ENCODE data around the gene KRTAP10-6.
"Not testable (repeated sequence)": the region's sequence is repeated elsewhere in the genome, so short reads cannot be mapped to it uniquely, and the experiment has no call there.

Gene KRTAP10-6

DNA sequence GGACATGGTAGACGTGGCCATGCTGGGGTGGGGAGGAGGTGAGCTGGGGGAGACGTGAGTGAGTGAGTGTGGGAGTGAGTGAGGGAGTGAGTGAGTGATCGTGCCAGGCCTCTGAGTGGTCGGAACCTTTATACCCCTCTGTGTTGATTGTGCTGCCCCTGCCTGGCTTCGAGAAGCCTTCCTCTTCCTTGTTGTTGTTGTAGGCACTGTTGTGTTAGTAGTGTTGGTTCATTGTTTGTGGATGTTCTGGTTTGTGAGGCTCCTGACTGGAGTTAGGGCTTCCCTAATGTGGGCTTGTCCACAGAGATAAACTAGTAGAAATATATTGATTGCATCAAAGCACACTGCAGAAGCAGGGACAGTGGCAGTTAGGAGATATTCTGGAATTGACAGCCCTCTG lies 33.6 kb downstream of the KRTAP10-6 start, which contains the start of gene KRTAP10-3:
Gene KRTAP10-3, minus strand, starts transcription at position 101 of the 400 bp plus-strand sequence. Its CDS starts 80 bp downstream, at position 21.
- DNase-seq (ENCODE audit: low read depth in 2 of 2): no peak

GRCh38 chr21:44558329-44558675 lies 34.0 kb downstream of the KRTAP10-6 start:
- not testable (repeated sequence) for DNase-seq (ENCODE audit: low read depth in 2 of 2)

DNA sequence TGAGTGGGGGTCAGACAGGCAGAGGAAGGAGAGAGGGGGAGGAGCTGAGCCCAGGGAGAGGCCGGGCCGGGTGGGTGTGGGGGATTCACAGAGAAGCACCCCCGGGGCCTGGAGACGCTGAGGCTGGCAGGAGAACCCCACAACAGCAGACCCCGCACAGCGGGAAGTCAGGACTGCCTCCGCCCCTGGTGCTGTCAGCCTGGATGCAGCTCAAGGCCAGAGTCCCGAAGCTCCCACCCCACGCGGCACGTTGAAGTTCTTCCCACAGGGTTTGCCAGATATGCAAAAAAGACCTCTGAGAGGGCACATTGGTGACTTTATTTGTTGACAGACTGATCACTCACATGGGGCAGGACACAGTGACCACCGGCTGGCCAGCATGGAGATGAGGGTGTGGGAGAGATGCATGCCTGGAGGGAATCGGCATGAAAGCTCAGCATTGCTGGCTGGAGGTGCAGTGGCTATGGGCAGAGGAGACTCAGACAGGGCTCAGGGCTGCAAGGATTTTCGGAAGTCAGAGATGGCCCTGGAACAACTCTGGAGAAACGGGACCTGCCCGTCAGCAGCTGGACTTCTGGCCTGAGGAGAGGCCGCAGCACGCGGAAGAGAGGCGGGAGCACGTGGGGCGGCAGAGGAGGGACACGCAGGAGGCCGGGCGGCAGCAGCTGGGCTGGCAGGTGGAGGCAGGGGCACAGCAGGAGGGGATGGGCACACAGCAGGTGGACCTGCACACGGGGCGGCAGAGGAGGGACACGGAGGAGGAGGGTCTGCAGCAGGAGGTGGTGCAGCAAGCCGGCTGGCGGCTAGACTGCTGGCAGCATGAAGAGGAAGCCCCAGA lies 34.6 kb downstream of the KRTAP10-6 start:
- no peak for DNase-seq (ENCODE audit: low read depth in 2 of 2)

GRCh38 chr21:44556879-44557278 lies 35.4 kb downstream of the KRTAP10-6 start:
- no peak for DNase-seq (ENCODE audit: low read depth in 2 of 2)

DNA sequence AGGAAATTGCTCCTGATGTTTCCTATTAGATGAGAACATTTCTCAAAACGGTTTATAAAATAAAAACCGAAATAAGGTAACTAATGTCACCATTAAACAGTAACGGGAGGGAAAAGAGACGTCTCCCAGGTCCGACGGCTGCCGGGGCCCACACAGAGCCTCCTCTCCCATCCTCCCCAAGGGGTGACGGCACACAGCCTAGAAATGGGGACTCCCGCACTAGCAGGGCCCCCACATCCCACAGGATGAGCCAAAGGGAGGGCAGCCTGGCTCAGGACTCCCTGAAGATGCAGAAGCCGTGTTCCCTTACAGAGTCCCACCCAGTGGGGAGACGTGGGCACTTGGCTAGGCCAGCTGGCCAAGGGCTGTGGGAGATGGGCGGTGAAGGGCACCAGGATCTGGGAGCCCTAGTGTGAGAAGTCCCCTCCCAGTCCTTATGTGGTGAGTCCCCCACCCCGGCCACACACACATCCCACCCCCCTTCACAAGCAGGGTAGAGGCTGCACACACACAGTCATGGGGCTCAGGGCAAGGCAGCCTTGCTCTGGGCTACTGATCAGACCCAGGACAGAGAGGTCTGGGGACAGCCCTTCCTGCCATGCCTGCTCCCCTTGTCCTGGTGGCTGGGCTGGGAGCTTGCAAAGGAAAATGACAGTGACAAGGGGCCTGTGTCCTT lies 37.0 kb downstream of the KRTAP10-6 start:
- no peak for DNase-seq (ENCODE audit: low read depth in 2 of 2)

DNA sequence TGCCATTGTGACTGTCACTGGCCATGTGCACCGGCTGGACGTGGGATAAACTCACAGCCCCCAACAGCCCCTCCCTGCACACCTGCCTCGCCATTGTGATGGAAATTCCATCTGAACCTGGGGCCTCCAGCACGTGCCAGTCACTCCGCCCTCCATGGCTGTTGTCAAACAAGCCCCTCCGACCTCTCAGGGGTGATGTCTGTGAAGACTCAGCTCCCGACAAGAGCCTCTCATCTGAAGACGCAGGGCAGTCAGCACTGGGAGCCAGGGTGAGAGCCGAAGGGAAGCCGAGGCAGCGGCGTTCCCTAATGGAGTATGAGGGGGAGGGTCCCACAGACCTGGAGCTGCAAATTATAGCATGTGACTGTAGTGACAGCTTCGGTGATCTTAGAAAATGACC lies 39.6 kb downstream of the KRTAP10-6 start:
- DNase-seq (ENCODE audit: low read depth in 2 of 2): no peak

GRCh38 chr21:44552136-44552535 lies 40.2 kb downstream of the KRTAP10-6 start:
- no peak for DNase-seq (ENCODE audit: low read depth in 2 of 2)

DNA sequence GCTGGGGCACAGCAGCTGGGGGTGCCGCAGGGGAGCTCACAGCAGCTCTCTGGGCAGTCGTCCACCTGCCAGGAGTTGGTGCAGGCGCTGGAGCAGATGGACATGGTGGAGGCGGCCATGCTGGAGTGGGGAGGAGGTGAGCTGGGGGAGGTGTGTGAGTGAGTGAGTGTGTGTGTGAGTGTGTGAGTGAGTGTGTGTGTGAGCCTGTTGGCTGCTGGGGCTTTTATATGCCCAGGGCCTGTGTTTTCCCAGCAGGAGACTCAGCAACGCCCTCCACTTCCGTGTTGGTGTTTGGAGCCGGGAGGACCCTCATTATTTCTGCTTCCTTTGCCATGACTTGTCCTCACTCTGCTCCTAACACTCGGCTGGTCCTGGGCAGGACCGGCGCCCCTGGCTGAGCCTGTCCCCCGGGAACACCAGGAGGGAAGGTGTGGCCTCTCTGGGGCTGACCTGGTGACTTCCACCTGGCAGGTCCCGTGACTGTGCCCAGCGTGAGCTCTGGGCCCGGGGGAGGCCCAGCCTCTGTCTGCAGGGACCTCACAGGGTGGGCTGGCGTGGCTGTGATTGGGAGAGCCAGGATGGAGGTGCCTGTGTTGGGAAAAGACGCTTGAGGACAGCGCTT lies 40.9 kb downstream of the KRTAP10-6 start, which contains the start of gene KRTAP10-2:
Gene KRTAP10-2, minus strand, starts transcription at position 166 of the 622 bp plus-strand sequence. Its CDS starts 47 bp downstream, at position 119.
- DNase-seq (ENCODE audit: low read depth in 2 of 2): no peak

GRCh38 chr21:44550807-44551206 lies 41.5 kb downstream of the KRTAP10-6 start:
- no peak for DNase-seq (ENCODE audit: low read depth in 2 of 2)

DNA sequence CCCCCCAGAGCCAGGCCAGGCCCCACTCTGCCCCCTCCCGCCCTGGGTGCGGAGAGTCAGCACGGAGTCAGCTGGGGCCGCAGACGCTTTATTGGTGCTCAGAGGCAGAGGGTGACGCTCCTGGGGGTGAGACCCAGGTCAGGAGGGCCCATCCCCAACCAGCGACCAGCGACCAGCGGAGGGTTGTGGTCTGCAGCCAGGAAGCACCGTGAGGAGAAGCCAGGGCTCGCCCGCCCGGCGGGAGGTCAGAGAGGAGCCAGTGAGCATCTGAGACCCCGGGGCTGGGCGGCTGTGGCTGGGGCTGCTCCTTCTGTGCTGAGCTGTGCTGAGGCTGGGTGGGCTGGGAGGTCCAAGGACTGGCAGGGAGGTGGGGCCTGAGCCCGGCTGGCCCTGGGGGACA lies 42.0 kb downstream of the KRTAP10-6 start:
- not testable (repeated sequence) for DNase-seq (ENCODE audit: low read depth in 2 of 2)

DNA sequence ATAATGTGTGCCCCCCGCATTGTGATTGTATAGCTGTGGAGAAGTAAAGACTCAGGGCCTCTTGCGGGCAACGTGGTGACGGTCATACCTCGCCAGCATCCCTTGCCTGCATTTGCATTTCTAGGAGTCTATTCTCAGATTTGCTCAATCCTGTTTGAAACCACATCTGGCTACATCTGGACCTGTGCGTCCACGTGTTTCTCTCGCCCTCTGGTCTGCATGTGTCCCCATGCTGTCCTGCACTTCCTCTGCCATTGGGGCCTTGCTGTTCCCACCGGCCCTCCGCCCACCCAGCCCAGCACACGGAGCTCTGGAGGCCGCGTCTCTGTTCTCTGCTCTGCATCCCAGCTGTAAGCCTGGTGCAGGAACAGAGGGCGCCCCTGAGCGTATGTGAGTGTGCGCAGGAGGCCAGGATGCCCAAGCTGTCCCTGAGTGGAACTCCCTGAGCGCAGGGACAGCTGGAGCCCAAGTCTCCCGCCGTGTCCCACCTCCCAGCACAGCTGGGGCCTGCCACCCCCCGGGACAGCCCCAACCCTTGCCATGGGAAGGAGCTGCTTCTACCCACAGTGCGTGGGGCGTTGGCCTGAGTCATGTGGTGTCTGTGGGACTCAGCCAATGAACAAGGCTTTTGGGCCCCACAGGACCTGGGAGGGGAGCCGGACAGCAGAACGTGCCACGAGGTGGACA lies 42.6 kb downstream of the KRTAP10-6 start:
- DNase-seq (ENCODE audit: low read depth in 2 of 2): no peak

GRCh38 chr21:44548922-44549321 lies 43.4 kb downstream of the KRTAP10-6 start:
- DNase-seq (ENCODE audit: low read depth in 2 of 2): no peak

DNA sequence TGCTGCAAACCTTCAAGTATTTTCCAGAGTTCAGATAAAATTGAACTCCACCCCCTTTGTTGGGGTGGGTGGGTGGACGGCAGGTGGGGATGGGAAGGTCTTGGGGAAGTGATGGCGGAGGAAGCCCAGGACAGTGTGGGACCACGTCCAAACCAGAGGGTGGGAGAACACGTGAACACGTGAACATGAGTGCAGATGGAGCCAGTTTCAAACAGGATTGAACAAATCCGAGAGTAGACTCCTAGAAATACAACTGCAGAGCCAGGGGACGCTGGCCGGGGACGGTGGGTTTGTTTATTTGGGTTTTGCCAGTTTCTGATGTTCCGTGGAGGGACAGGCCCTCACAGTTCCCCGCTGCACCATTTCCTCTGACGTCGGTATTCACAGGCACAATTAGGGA lies 43.9 kb downstream of the KRTAP10-6 start:
- DNase-seq (ENCODE audit: low read depth in 2 of 2): no peak

DNA sequence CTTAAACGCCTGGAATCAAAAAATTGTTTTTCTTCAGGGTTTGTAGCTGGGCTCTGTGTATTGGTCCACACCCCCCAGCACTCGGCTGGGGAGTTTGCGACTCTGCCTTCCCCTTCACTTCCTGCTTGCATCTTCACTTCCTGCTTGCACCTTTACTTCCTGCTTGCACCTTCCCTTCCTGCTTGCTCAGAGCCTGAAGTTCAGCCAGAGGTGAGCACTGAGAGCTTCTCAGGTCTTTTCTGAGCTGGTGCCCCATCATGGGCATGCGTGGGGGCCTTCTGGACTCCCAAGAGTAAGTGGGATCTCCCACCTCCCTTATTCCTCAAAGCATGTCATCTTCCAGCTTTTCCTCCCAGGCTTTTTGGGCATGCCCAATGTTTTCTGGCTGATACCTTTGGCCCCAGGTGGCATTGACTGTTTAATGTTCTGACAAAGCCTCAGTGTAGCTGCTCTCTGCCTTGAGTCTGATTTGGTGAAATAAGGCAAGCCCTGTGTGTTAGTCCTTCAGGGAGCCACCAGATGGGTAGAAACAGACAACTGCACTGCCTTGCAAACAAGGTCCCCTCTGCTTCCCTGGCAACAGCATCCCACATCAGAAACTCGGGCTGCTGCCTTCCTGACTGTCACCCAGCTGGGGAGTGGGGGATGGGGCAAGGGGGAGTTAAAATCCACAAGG lies 44.5 kb downstream of the KRTAP10-6 start:
- DNase-seq (ENCODE audit: low read depth in 2 of 2): no peak

GRCh38 chr21:44544566-44544965 lies 47.7 kb downstream of the KRTAP10-6 start:
- no peak for DNase-seq (ENCODE audit: low read depth in 2 of 2)

GRCh38 chr21:44542716-44543115 lies 49.6 kb downstream of the KRTAP10-6 start:
- no peak for DNase-seq (ENCODE audit: low read depth in 2 of 2)

All from stimulated activated CD8-positive, alpha-beta memory T cell treated with anti-CD3 and anti-CD28 coated beads, Interleukin-2, amount 100 ng/mL, for 1 hour (primary cell).